Stimulated activated CD8-positive, alpha-beta memory T cell treated with anti-CD3 and anti-CD28 coated beads, Interleukin-2, amount 100 ng/mL, for 1 hour (primary cell): ENCODE results near the gene BTG1.
"Not testable (repeated sequence)": the region's sequence is repeated elsewhere in the genome, so short reads cannot be mapped to it uniquely, and the experiment has no call there.

Source experiments
- DNase-seq, 2 donors: peaks; one replicate each; pipeline ENCODE4 v3.0.0-alpha.2; 2020; ENCODE audit warnings: low read depth in 2 of 2

The BTG1 gene

DNA sequence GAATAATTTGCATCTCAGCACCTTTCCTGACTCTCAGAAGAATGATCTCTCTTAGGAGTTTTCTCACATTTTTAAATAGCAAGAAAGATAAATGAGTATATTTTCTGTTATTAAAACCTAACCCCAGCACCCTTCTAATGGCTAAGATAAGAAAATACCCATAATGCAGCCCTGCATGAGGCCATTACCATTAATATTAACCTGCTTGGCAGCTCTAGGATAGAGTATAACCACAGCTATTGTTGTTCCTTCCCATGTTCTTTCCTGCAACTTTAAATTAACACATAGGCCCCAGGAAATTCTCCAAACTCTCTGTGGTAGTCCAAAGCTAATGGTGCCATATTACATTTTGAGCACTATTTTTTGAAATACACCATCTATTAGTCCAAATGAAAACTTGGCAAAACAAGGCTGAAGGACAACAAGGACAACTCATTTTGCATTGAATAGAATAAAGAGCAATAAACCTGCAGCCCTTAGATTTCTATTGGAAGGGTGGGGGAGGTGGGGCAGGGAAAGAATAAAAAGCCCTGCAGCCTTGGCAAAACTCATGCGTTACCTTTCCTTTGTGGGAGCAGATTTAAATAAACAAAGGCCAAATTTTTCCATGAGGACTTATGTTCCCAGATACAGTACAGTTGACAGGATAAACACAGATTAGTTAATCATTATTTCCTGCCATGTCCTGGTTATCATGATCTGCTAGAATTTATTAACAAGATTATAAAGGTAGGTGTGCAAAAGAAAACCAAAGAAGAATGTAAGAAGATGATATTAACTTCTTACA, 46.9 kb downstream of the BTG1 start:
- no peak for DNase-seq

DNA sequence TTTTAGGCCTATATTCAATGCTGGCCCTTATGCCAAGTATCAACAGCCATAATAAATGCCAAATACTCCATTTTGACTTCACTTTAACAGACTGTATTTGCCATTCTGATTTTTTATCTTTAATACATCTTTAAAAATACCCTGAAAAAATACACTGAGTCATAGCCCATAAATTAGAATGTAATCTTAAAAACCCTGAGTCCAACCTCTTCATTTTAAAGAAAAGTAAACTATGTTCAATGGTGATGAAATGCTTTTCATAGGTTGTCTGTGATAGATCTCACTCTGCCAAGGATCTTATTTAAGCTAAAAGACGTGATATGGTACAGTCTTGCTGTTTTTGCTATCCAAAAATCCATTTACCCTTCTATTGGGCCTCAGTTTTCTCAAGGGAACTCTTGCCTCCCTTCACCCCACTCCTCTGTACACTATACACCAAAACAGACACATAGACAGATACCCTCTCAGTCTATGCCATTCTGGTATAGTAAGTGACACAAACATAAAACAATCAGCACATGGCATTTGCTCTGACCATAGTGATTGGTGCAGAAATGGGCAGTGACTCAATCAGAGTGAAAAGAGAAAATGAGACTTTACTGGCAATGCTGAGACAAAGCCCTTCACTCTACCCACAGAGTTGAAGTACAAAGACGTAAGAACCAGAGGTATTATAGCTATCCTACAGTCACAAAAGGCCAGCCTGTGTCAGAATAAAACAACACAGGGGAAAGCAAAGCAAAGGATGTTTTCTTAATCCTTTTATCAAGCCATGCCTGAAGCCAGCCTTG, 49.1 kb downstream of the BTG1 start:
- DNase-seq: no peak

DNA sequence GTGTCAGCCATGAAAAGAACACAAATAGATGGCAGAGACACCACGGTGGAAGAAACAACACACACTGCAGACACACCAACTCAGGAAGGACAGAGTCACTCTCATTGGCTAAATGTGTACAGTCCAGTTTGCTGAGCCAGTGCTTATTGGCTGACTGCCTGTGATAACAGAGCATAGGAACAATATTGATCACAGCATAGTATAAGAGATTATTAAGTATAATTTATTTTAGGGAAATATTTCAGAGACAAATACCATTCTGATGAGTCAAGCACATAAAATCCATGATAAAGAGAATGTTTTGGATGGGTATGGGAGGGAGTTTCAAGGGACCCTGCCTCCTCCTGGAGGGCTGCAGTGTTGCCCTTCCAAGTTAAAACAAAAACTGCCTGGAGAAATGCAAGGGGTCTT, 50.9 kb downstream of the BTG1 start:
- no peak for DNase-seq

DNA sequence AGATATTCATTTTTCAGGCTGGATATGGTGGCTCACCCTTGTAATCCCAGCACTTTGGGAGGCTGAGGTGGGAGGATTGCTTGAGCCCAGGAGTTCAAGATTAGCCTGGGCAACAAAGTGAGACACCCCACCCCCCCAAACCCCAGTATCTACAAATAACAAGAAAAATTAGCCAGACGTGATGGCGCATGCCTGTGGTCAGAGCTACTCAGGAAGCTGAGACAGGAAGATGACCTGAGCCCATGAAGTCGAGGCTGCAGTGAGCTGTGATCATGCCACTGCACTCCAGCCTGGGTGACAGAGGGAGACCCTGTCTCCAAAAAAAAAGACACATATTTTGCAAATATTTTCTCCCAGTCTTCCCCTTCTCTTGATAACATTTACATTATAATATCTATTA, 51.3 kb downstream of the BTG1 start:
- DNase-seq: not testable (repeated sequence)
